Prostate gland (tissue), 2 donors: ENCODE results near the gene FAM110D. TPM values are rescaled to one million over a fixed set of nuclear protein-coding genes. Genes with fewer than 3 reads are reported as not detected.

Experiments
- DNase-seq: peaks from one replicate; pipeline ENCODE4 v3.0.0-alpha.2; 2019; ENCODE audit warnings: low spot score
- H3K27ac ChIP-seq, 2 donors: fragments of 200-600 bp; sonication (generic); 2 replicates each; pipeline ENCODE4 v1.5.1; 2017 to 2019
- H3K27me3 ChIP-seq: fragments of 200-600 bp; sonication (generic); replicated peaks from 2 replicates; pipeline ENCODE4 v1.5.1; 2019; ENCODE audit not compliant: insufficient read depth
- H3K36me3 ChIP-seq, 2 donors: fragments of 200-600 bp; sonication (generic); 1 replicate in 1 of 2; 2 replicates in 1 of 2; pipeline versions ENCODE4 v1.5.1 to v1.8.1; 2017 to 2019
- H3K4me1 ChIP-seq: fragments of 200-600 bp; sonication (generic); replicated peaks from 2 replicates; pipeline ENCODE4 v1.5.1; 2019
- H3K4me3 ChIP-seq, 2 donors: fragments of 200-600 bp; sonication (generic); 2 replicates each; pipeline ENCODE4 v1.5.1; 2017 to 2019
- H3K9me3 ChIP-seq: fragments of 200-600 bp; sonication (generic); 2 replicates; pipeline ENCODE4 v1.5.1; 2017
- POLR2A ChIP-seq: fragments of 450-650 bp; IDR thresholded peaks from one replicate; pipeline ENCODE4 v1.6.1; 2016; ENCODE audit warnings: antibody characterized with exemption, mild to moderate bottlenecking
- POLR2AphosphoS5 ChIP-seq: sonication (generic); formaldehyde crosslinking; IDR thresholded peaks from one replicate; pipeline ENCODE4 v1.6.1; 2017; ENCODE audit warnings: antibody characterized with exemption
- WGBS: methylation state at CpG from one replicate; pipeline ENCODE4 v1.1.5; 2018; 5-methylcytosine and 5-hydroxymethylcytosine counted together
- intact Hi-C: fragments of 100-400 bp; cut with DNase I; formaldehyde crosslinking; loops from one replicate; pipeline ENCODE4 v1.14.2; 2022
- total RNA-seq, 2 donors: library from RNA; depleted of rRNA; stranded (reverse); fragments of >200 nt; gene quantifications; one replicate each; pipeline ENCODE4 v1.1.0, GENCODE V29; 2016
- TF ChIP-seq, protein P1 (sequence below), 4 experiments: fragments of 200-600 bp in 2 of 4; fragments of 450-650 bp in 2 of 4; sonication (generic) in 2 of 4; IDR thresholded peaks; 1 replicate in 3 of 4; 2 replicates in 1 of 4; pipeline ENCODE4 v1.5.1; 2016 to 2019; ENCODE audit warnings: antibody characterized with exemption in 4 of 4, mild to moderate bottlenecking in 2 of 4, moderate library complexity in 2 of 4

Gene FAM110D
- total RNA-seq, 2 donors from 2014 or later: 3.8 to 5.9 TPM

DNA sequence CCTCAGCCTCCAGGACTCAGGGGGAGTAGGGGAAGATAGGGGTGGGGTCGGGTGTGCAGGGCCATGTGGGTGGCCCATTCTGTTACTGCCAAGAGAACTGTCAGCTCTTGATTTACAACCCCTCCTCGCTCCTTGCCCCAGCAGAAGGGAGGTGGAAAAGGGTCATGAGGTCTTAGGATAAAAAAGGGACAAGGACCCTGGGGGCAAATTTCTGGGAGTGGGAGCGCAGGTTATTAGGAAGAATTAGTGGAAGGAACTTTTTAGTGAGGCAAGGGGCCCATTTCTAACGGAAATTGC lies 812 bp downstream of the FAM110D start:
- no peaks in the 10 kb centered on the region for H3K36me3 ChIP-seq
- 69% methylated on average over 4 of the region's 4 CpGs for WGBS
- H3K27me3 ChIP-seq: peaks cover 4% of the 10 kb centered on the region
- H3K9me3 ChIP-seq: no peaks in the 10 kb centered on the region
- H3K4me3 ChIP-seq: no peak overlapping the region
- intact Hi-C loops: loop anchor here (5.0 kb wide), 1 partner anchor 57 kb away; no protein-coding TSS in a partner anchor
- TF ChIP-seq, protein P1, sequence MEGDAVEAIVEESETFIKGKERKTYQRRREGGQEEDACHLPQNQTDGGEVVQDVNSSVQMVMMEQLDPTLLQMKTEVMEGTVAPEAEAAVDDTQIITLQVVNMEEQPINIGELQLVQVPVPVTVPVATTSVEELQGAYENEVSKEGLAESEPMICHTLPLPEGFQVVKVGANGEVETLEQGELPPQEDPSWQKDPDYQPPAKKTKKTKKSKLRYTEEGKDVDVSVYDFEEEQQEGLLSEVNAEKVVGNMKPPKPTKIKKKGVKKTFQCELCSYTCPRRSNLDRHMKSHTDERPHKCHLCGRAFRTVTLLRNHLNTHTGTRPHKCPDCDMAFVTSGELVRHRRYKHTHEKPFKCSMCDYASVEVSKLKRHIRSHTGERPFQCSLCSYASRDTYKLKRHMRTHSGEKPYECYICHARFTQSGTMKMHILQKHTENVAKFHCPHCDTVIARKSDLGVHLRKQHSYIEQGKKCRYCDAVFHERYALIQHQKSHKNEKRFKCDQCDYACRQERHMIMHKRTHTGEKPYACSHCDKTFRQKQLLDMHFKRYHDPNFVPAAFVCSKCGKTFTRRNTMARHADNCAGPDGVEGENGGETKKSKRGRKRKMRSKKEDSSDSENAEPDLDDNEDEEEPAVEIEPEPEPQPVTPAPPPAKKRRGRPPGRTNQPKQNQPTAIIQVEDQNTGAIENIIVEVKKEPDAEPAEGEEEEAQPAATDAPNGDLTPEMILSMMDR (IDR thresholded peaks at IDR 0.05): no peak
- no peak for TF ChIP-seq POLR2A
- TF ChIP-seq POLR2AphosphoS5: no peak
- H3K4me1 ChIP-seq: peaks cover 4% of the 10 kb centered on the region
- H3K27ac ChIP-seq: no peak overlapping the region
- no peak for DNase-seq

DNA sequence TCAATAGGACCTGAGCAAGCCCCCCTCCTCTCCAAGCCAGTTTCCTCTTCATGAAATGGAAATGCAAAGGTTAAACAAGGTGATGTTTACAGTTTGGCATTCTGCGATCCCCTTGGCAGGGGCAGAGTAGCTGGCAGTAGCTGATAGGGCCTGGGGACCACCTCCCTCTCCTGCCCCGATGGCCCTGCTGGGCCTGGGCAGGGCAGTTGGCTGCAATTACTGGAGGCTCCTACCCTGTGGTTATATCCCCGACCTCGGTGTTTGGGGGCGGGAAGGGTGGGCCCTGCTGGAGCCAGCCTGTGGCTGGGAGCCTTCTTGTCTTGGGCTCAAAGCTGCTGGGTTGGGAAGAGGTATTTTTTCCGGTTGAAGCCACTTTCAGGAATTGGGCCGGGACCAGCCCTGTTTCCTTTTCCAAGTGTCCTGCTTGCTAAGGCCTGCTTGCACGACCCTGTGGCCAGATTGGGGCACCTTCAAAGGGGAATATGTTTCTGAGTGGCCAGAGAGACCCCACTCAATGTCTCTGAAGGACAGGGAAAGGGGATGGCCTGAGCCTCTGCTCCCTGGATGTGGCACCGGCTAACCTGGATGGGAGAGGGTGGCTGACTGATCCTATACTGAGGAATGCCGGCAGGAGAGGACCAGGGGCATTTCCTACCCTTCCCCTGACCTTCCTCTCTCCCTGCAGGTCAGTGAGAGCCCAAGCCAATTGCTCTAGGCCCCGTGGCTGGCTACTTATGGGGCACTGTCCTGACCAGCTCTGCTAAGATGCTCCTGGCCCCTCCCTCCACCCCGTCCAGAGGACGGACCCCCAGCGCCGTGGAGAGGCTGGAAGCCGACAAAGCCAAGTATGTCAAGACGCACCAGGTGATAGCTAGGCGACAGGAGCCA lies 1.9 kb downstream of the FAM110D start:
- intact Hi-C loops: loop anchor here (5.0 kb wide), 1 partner anchor 58 kb away; no protein-coding TSS in a partner anchor

DNA sequence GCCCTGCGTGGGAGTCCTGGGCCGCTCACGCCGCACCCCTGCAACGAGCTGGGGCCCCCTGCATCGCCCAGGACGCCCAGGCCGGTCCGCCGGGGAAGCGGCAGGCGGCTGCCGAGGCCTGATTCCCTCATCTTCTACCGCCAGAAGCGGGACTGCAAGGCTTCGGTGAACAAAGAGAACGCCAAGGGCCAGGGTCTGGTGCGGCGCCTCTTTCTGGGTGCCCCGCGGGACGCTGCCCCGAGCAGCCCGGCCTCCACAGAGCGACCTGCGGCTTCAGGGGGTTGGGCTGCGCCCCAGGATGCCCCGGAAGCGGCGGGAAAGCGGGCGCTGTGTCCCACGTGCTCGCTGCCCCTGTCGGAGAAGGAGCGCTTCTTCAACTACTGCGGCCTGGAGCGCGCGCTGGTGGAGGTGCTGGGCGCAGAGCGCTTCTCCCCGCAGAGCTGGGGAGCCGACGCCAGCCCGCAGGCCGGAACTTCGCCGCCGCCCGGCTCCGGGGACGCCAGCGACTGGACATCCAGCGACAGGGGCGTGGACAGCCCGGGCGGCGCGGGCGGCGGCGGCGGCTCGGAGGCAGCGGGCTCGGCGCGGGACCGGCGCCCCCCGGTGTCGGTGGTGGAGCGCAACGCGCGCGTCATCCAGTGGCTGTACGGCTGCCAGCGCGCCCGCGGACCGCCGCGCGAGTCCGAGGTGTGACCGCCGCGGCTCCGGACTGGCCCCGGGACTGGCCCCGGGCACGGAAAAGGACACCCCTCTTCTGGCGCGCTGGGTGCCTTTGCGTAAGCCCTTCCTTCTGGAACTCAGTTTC lies 2.7 kb downstream of the FAM110D start:
- H3K4me3 ChIP-seq: peak overlapping the region; percentile 24 to 45
- TF ChIP-seq POLR2A (no peak), POLR2AphosphoS5 (no peak)
- TF ChIP-seq, protein P1 (IDR thresholded peaks at IDR 0.05): peak in 1 of 4 experiments; percentile 49
- peaks cover 4% of the 10 kb centered on the region for H3K4me1 ChIP-seq
- no peaks in the 10 kb centered on the region for H3K9me3 ChIP-seq
- H3K36me3 ChIP-seq: no peaks in the 10 kb centered on the region
- no peaks in the 10 kb centered on the region for H3K27me3 ChIP-seq
- intact Hi-C loops: loop anchor here (5.0 kb wide), 1 partner anchor 59 kb away; no protein-coding TSS in a partner anchor
- no peak overlapping the region for H3K27ac ChIP-seq
- DNase-seq: no peak
- WGBS: 2% methylated on average over 82 of the region's 98 CpGs

More for the DNA sequence above, 1.9 kb downstream of the FAM110D start:
- H3K27ac ChIP-seq: no peak overlapping the region
- peaks cover 4% of the 10 kb centered on the region for H3K4me1 ChIP-seq
- TF ChIP-seq POLR2AphosphoS5 (no peak), POLR2A (no peak)
- H3K36me3 ChIP-seq: no peaks in the 10 kb centered on the region
- no peaks in the 10 kb centered on the region for H3K9me3 ChIP-seq
- no peaks in the 10 kb centered on the region for H3K27me3 ChIP-seq
- WGBS: 52% methylated on average over 17 of the region's 18 CpGs
- peak overlapping the region; percentile 24 to 45 for H3K4me3 ChIP-seq
- no peak for DNase-seq

DNA sequence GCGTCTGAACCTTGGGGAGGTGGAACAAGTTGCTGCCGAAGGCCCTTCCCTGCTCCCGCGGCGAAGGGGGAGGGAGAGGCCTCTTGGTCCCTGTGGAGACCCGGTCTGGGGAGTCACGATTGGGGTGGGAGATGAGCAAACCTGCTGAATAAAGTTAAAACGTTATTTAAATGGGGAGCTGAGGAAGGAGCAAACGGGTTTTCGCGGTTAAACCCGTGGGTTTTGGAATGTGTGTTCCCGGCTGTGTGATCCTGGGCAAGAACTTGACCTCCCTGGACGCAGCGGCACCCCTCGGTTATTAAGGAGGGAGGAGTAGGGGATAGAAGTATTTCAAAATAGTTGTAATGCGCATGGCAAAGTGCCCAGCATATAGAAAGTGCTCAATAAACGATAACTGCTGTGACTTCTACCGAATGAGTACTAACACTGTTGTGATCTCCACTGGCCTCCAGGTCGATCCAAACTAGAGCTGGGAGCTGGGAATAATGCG lies 3.4 kb downstream of the FAM110D start:
- no peaks in the 10 kb centered on the region for H3K27me3 ChIP-seq
- H3K36me3 ChIP-seq: no peaks in the 10 kb centered on the region
- H3K4me1 ChIP-seq: peaks cover 4% of the 10 kb centered on the region
- intact Hi-C loops: loop anchor here (5.0 kb wide), 1 partner anchor 60 kb away; no protein-coding TSS in a partner anchor
- no peak for DNase-seq
- H3K27ac ChIP-seq: no peak overlapping the region
- H3K9me3 ChIP-seq: no peaks in the 10 kb centered on the region
- 36% methylated on average over 21 of the region's 21 CpGs for WGBS
- H3K4me3 ChIP-seq: peak overlapping the region; percentile 24 to 45
- TF ChIP-seq POLR2AphosphoS5: no peak

DNA sequence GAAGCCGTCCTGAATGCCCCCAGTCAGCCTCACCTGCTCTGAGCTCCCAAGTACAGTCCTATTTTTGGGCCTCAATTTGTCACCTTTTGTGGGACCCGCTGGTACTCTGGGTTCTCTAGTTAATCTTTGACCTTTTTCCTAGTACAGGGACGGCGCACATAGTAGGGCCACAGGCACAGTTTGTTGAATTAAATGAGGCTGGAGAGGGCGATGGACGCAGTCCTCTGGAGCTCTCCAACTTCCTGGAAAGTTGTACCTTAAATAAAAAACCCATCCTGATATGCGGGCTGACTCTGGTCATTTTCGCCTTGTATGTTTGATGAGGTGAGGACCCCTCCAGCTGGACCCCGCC lies 4.8 kb downstream of the FAM110D start:
- 67% methylated on average over 9 of the region's 9 CpGs for WGBS

More for the DNA sequence above, 4.8 kb downstream of the FAM110D start:
- intact Hi-C loops: loop anchor here (5.0 kb wide), 1 partner anchor 61 kb away; no protein-coding TSS in a partner anchor
- Histone ChIP-seq H3K9me3 (no peaks in the 10 kb centered on the region), H3K4me1 (peaks cover 4% of the 10 kb centered on the region), H3K27me3 (no peaks in the 10 kb centered on the region), H3K4me3 (peak overlapping the region in 1 of 2 donors; percentile 31), H3K36me3 (no peaks in the 10 kb centered on the region), H3K27ac (no peak overlapping the region)
- no peak for TF ChIP-seq POLR2AphosphoS5
- TF ChIP-seq POLR2A: no peak
- TF ChIP-seq, protein P1 (IDR thresholded peaks at IDR 0.05): no peak
- no peak for DNase-seq
